HG02588 (cell line): ENCODE measurements around the gene CDC42SE1.

Experiments used
- ATAC-seq: cut with Tn5 transposase; IDR thresholded peaks from one replicate; pipeline ENCODE4 v1.9.1; 2021; ENCODE audit warnings: mild to moderate bottlenecking, moderate library complexity; ENCODE audit not compliant: unreplicated experiment

The CDC42SE1 gene

DNA sequence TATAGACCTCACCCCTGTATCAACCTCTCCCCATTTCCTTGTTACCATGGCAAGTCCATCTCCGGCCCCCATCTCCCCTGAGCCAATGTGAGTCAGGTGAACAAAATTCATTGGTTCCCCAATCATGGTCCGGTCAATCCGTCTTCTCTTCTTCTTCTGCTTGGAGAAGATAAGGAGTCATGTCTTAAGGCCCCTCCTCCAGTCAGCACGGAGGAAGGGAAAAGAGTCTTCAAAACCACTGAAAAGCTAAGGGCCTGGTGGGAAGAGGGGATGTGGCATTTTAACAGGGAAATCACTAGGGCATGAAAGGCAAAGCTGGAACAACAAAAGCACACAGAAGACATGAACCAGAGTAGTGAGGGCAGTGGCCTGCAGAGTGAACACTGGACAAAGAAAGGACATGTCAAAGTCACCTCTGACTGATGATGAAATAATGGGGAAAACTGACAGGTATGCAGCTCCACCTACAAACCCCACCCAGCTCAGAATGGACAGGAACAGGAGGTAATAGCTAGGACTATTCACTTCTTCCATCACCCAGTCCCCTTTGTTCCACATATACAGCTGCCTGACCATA, 4.4 kb downstream of the CDC42SE1 start:
- ATAC-seq: no peak

DNA sequence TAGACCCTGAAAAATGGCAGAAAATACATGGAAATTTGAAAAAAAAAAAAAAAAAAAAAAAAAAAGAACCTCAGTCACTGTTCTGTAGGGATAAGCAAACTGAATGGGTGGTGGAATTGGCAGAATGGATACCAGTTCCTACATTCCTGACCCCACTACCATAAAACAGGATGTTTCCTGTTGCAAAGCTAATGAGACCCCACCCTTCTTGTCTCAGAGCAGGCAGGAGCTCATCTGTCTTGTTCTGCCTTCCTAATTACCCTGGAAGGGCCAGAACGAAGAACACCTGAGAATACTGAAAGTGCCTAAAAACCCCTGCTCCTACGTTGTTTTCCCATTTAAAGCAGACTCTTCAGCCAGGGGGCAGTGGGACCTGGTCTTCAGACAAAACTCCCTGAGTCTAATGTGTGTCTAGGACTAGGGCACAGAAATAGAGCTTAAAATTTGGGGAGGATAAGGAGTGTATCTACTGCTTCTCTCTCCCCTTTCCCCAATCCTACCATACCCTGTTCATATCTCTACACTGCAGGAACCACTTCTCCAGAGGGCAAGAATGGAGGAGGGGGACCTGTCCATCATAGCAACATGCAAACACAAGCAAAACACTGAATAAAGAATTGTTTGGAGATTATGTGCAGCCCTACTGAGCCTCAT, 7.9 kb downstream of the CDC42SE1 start:
- ATAC-seq: no peak

DNA sequence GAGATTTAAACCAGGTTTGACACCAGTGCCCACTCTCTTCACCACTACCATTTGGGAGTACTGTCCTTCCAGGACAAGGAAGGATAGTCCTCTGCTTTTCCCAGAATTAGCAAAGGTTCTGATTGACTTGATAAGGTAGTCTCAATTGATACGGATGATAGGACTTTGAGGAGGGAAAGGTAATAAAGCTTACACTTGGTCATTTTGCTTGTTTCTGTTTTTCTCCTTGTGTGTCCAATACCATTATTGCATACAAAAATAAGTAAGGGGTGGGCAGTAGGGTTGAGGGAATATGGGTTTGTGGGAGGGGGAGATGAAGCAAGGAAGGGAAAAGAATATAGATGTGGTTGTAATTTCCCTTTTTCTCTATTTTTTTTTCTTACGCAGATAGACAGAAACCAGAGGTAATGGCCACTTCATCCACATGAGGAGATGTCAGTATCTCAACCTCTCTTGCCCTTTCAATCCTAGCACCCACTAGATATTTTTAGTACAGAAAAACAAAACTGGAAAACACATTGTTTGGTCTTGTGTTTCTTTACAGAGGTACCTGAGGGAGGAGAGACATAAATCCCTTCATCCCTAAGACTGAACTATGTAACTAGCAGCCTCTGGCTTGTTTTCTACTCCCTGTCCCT, 9.3 kb downstream of the CDC42SE1 start:
- no peak for ATAC-seq

DNA sequence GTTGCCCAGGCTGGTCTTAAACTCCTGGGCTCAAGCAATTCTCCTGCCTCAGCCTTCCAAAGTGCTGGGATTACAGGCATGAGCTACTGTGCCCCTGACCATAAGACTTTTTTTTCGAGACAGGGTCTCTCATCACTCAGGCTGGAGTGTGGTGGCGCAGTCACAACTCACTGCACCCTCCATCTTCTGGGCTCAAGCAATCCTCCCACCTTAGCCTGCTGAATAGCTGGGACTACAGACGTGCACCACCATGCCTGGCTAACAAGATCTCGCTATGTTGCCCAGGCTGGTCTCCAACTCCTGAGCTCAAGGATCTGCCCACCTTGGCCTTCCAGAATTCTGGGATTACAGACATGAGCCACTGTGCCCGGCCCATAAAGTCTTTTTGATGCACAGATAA, 10.0 kb downstream of the CDC42SE1 start:
- ATAC-seq: no peak

DNA sequence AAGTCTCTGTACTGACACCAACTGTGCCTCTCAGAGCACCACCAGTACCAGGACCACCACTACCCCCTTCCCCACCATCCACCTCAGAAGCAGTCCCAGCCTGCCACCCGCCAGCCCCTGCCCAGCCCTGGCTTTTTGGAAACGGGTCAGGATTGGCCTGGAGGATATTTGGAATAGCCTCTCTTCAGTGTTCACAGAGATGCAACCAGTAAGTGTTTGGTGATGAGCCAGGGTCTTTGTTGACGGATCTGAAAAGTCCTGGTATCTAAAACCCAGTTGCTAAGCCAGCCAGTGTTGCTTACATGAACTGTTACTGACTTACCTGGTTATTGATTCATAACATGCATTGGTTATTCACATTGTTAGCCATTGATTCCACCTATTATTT, 10.8 kb downstream of the CDC42SE1 start:
- ATAC-seq: no peak

DNA sequence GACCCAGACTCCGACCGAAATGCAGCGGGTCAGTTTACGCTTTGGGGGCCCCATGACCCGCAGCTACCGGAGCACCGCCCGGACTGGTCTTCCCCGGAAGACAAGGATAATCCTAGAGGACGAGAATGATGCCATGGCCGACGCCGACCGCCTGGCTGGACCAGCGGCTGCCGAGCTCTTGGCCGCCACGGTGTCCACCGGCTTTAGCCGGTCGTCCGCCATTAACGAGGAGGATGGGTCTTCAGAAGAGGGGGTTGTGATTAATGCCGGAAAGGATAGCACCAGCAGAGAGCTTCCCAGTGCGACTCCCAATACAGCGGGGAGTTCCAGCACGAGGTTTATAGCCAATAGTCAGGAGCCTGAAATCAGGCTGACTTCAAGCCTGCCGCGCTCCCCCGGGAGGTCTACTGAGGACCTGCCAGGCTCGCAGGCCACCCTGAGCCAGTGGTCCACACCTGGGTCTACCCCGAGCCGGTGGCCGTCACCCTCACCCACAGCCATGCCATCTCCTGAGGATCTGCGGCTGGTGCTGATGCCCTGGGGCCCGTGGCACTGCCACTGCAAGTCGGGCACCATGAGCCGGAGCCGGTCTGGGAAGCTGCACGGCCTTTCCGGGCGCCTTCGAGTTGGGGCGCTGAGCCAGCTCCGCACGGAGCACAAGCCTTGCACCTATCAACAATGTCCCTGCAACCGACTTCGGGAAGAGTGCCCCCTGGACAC, 11.3 kb downstream of the CDC42SE1 start:
- peak; percentile 50 for ATAC-seq

DNA sequence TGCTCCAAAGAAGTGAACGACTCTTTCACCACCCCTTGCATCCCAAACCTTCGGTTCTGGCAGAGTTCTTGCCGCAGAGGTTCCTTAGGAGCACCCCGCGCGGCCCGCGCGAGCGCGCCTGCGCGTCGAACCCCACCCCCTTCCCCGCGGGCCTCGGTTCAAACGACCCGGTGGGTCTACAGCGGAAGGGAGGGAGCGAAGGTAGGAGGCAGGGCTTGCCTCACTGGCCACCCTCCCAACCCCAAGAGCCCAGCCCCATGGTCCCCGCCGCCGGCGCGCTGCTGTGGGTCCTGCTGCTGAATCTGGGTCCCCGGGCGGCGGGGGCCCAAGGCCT, 11.9 kb downstream of the CDC42SE1 start, which contains the start of gene C1orf56:
Gene C1orf56 (plus strand): TSS at position 161 of the 334 bp plus-strand sequence. CDS start 97 bp downstream, at position 258.
- ATAC-seq: peak; percentile 57

DNA sequence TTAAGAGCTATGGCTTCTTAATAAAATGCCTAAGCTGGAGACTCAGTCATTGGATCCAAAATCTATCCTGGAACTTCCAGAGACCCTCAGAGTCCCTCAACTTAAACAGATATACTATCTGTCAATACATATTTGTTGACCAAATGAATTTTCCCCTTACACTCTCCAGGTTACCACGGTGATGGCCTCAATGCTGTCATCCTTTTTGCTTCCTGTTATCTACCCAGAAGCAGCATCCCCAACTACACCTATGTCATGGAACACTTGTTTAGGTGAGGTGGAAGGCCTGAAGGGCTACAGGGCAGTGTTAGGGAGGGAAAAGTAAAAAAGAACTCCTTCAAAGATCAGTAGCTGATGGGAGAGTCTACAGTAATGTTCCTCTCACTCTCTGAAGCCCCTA, 16.3 kb downstream of the CDC42SE1 start:
- ATAC-seq: no peak

DNA sequence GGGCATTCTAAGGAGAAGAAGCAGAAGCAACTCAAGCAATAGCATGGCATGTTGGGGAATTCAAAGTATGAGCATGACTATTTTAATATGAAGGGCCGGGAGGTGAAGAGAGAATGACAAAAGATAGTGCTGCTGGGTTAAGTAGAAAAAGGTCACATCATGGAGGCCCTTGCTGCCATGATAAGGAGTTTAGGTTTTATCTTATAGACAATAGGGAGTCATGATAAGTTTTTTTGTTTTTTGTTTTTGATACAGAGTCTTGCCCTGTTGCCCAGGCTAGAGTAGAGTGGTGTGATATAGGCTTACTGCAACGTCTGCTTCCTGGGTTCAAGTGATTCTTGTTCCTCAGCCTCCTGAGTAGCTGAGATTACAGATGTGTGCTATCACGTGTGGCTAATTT, 19.9 kb downstream of the CDC42SE1 start:
- ATAC-seq: no peak

DNA sequence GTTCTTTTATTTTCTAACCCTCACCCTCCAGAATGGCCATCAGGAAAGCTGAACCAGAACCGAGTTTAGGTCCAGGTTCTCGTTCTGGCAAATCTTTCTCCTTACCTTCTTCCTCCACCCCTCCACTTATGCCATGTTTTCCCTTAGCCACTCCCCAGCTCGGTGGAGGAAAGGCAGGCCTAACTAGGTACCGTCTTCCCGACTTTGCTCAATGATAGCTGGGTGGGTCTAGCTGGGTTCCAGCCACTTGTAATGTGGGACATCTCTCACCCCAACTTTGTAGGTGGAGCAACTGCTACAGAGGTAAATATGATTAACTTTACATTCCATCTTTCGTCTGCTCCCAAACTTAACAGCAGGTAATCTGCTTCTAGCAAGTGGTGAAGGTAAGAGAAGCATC, 22.4 kb downstream of the CDC42SE1 start:
- no peak for ATAC-seq

DNA sequence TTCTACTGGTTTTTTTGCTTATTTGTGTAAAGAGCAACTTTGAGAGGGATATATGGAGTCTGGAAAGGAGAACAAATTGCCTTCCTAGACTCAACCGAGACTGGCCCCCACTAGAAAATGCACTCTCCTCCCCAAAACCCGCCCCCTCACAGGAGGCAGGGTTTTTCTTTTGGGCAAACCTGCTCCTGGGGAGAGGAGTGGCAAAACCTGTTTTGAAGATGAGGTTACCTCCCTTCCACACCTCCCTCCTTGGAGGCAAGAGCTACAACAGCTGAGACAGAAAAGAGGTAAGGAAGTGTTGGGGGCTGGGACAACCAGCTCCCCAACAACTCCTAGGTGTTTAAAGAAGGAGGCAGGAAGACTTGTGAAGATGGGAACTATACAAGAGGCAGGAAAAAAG, 23.1 kb downstream of the CDC42SE1 start, which contains the start of gene BNIPL:
Gene BNIPL (plus strand): TSS at position 231 of the 400 bp plus-strand sequence. CDS start 140 bp downstream, at position 371.
- ATAC-seq: no peak

DNA sequence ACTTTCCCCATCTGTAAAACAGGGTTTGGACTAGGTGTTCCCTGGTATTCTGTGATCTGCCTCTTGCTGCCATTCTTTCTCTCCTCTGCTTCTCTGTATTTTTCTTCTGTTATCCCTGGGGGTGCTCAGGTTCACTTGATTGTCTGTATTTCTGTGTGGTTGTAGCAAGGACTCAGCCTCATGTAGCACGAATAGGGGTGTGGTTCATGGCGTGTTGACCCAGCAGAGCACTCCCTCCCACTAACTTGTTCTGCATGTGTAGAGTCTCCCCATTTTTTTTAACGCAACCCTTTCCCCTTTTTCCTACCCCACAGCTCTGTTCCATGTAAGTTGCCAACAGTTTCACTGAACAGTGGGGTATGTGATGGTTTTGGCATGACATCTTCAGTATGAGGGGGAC, 24.3 kb downstream of the CDC42SE1 start:
- no peak for ATAC-seq

DNA sequence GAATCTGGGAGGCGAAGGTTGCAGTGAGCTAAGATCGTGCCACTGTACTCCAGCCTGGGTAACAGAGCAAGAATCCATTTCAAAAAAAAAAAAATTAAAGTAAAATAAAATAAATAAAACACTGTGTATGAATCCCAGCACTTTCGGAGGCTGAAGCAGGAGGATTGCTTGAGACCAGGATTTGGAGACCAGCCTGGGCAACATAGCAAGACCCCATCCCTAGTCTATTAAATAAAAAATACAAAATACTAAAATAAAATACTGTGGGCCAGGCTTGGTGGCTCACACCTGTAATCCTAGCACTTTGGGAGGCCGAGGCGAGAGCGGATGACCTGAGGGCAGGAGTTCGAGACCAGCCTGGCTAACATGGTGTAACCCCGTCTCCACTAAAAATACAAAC, 27.3 kb downstream of the CDC42SE1 start:
- no peak for ATAC-seq

DNA sequence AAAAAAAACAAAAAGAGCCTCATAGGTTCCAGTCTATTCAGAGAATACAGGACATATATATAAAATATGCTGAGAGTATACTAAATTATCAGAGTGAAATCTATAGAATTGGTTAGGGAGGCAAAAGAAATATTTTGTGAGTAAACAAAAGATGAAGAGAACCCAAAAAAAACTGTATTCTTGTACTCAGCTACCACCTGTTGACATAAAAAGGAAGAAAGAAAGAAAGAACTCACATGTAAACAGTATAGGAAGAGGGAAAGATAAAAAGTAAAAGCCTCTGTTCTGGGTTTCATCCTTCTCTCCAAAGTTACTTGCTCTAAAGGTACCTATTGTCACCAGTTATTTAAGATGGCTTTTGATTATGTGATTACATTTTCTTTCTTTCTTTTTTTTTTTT, 33.0 kb downstream of the CDC42SE1 start:
- ATAC-seq: no peak

DNA sequence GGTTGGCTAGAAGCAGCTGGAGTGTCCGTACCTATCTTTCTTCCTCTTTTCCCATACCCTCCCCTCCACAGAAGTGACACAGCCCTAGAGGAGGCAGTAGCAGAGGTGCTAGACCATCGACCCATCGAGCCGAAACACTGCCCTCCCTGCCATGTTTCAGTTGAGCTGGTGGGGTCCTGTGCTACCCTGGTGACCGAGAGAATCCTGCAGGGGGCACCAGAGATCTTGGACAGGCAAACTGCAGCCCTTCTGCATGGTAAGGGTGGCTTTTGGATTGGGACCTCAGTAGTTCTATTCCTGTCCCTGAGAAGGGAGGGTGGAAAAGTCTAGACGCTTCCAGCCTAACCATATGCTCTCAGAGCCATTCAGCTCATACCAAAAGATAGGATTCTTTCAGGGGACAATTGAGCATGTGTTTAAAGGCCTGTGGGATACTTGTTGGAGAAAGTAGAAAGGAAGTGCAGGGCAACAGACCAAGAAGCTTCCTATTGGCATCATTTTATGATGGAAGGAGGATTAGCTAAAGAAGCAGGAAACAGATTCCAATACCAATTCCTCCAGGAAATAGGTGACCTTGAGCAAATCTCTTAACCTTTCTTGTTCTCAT, 34.8 kb downstream of the CDC42SE1 start:
- no peak for ATAC-seq

DNA sequence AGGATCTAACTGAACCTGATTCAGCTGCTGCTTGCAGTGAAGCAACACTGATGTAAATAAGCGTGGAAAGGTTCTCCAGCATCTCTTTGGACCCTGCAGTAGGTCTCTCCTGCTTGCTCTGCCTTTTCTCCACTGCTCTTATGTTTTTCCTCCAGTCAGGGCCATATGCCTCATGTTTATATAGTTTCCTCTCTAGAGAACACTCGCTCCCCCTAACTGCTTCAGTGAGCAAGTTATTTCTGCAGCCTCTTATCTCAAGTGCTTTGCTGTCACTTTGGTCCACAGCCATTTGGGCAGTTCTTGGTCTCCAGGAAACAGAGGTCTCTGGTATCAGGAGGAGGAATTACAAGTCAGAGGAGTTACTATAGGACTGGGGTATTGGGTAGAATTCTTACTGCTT, 45.9 kb downstream of the CDC42SE1 start:
- ATAC-seq: no peak

DNA sequence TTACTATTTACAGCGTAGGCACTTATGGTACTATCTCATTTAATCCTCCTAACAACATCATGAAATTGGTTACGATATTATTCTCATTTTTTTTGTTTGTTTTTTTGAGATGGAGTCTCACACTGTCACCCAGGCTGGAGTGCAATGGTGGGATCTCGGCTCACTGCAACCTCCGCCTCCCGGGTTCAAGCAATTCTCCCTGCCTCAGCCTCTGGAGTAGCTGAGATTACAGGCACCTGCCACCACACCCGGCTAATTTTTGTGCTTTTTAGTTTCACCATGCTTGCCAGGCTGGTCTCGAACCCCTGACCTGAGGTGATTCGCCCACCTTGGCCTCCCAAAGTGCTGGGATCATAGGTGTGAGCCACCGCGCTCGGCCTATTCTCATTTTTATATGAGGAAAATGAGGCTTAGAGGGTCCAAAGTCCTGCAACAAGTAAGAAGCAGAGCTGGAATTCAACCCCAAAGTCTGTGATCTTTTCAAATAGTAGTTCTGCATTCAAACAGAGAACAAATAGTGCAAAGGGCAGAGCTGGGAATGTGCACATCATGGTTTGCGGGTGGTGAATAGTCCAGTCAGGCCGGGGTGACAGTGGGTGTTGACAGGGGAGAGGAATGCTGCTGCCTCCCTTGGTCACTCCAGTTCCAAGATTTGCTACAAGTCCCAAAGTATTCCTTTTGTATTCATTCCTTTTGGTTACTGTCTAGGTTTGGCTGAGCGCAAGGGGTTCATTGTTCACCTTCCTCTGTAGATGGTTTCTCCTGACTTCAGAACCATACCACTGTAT, 46.5 kb downstream of the CDC42SE1 start:
- no peak for ATAC-seq

DNA sequence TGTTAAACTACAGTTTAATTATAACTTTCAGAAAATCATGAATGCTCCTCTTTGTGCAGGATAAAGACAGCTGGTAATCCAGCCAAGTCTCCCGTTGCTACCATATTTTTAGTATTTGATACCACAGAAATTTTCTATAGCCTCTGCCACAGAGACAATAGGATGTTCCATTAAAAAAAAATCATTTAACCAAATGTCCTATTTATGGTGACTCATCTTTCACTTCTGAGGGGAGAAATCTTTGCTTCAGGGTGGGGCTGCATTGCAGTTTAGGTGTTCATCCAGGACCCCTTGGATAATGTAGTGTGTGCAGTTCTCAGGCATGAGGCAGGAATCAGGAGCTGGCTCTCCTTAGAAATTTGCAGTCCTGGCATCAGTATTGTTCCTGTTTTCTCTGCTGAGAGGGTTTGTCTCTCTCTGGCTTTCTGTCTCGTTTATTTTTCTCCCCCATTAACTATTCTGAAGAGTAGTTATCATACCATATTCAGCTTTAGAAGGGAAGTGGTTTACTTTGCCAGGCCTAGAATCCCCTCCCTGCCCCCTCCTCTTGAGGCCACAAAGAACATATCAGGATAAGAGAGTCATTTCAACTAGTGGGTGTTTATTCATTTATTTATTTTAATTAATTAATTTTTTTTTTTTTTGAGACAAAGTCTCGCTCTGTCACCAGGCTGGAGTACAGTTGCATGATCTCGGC, 48.1 kb downstream of the CDC42SE1 start:
- ATAC-seq: no peak

DNA sequence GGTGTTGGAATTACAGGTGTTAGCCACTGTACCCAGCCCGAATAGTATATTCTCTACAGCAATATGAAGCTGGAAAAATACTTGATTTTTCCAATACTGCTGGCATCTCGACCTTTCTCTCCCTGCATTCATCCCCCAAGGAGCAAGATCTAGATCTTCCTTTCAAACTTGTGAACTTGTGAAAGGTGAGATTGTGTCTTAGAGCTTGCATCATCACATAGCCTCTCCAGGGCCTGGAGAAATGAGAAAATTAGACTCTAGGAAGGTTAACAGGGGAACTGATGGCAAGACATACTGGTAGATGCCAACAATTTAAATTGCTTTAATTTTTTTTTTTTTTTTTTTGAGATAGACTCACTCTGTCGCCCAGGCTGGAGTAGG, 49.1 kb downstream of the CDC42SE1 start:
- no peak for ATAC-seq
